BLaER1 treated with 17β-estradiol and CSF1 and Interleukin-3, amounts not matched to agents 10 nM and 100 nM (cell line): Measurements from ENCODE around the gene NPY1R.

ENCODE experiments used
- H3K27ac ChIP-seq, 11 experiments: shearing (Covaris generic); formaldehyde crosslinking; 2 replicates each; pipeline ENCODE4 v1.8.1; 2022
- H3K27me3 ChIP-seq, 11 experiments: shearing (Covaris generic); formaldehyde crosslinking; 2 replicates each; pipeline ENCODE4 v1.8.1; 2022
- H3K36me3 ChIP-seq, 11 experiments: shearing (Covaris generic); formaldehyde crosslinking; 2 replicates each; pipeline ENCODE4 v1.8.1; 2022
- H3K4me1 ChIP-seq, 10 experiments: shearing (Covaris generic); formaldehyde crosslinking; 2 replicates each; pipeline ENCODE4 v1.8.1; 2022
- H3K4me2 ChIP-seq, 11 experiments: shearing (Covaris generic); formaldehyde crosslinking; 2 replicates each; pipeline ENCODE4 v1.8.1; 2022
- H3K4me3 ChIP-seq, 10 experiments: shearing (Covaris generic); formaldehyde crosslinking; 2 replicates each; pipeline ENCODE4 v1.8.1; 2022
- H3K9ac ChIP-seq, 11 experiments: shearing (Covaris generic); formaldehyde crosslinking; 2 replicates each; pipeline ENCODE4 v1.8.1; 2022
- H3K9me3 ChIP-seq, 11 experiments: shearing (Covaris generic); formaldehyde crosslinking; replicated peaks in 1 of 11; 2 replicates each; pipeline ENCODE4 v1.8.1; 2022
- H4K20me1 ChIP-seq, 11 experiments: shearing (Covaris generic); formaldehyde crosslinking; 2 replicates each; pipeline ENCODE4 v1.8.1; 2022
- Cebpa-rat ChIP-seq, 11 experiments: shearing (Covaris generic); IDR thresholded peaks; 2 replicates each; pipeline ENCODE4 v1.8.1; 2022

Gene NPY1R

DNA sequence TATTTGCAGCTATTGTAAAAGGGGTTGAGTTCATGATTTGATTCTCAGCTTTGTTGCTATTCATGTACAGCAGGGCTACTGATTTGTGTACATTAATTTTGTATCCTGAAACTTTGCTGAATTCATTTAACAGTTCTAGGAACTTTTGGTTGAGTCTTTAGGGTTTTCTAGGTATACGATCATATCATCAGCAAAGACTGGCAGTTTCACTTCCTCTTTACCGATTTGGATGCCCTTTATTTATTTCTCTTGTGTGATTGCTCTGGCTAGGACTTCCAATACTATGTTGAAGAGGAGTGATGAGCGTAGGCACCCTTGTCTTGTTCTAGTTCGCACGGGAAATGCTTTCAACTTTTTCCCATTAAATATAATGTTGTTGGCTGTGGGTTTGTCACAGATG lies 48.1 kb downstream of the NPY1R start:
- Histone ChIP-seq H4K20me1 (no peaks in the 10 kb centered on the region), H3K9me3 (peaks cover 0 to 5% (median 0%) of the 10 kb centered on the region in 11 experiments; a peak in 4 of 22 replicates), H3K27ac (no peak overlapping the region), H3K4me3 (no peak overlapping the region), H3K27me3 (no peaks in the 10 kb centered on the region), H3K36me3 (no peaks in the 10 kb centered on the region), H3K4me2 (no peak overlapping the region), H3K4me1 (no peaks in the 10 kb centered on the region), H3K9ac (no peak overlapping the region)
- TF ChIP-seq Cebpa-rat (IDR thresholded peaks at IDR 0.05), result no peak

- Histone ChIP-seq H3K27ac (no peak overlapping the region), H3K36me3 (no peaks in the 10 kb centered on the region), H3K4me2 (no peak overlapping the region), H3K9ac (no peak overlapping the region), H3K9me3 (peaks cover 0 to 5% (median 0%) of the 10 kb centered on the region in 11 experiments; a peak in 4 of 22 replicates), H3K4me3 (no peak overlapping the region), H3K4me1 (no peaks in the 10 kb centered on the region), H4K20me1 (no peaks in the 10 kb centered on the region), H3K27me3 (no peaks in the 10 kb centered on the region)
- no peak for TF ChIP-seq Cebpa-rat (IDR thresholded peaks at IDR 0.05)
These were observed 51.5 kb downstream of the NPY1R start for GRCh38 chr4:163280703-163281519.

DNA sequence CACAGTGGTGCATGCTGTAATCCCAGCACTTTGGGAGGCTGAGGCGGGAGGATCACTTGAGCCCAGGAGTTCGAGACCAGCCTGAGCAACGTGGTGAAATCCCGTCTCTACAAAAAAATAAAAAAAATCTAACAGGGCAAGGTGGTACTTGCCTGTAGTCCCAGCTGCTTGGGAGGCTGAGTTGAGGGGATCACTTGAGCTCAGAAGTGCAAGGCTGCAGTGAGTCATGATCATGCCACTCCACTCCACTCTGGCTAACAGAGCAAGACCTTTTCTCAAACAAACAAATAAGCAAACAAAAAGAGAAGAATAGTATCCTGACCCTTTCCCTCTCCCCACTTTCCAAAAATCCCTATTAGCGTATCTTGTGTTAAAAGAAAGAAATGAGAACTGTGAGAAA lies 52.7 kb downstream of the NPY1R start:
- no peak overlapping the region for H3K4me3 ChIP-seq
- H3K4me1 ChIP-seq, result no peaks in the 10 kb centered on the region
- H4K20me1 ChIP-seq, result no peaks in the 10 kb centered on the region
- H3K9ac ChIP-seq, result no peak overlapping the region
- no peaks in the 10 kb centered on the region for H3K27me3 ChIP-seq
- no peaks in the 10 kb centered on the region for H3K36me3 ChIP-seq
- peaks cover 0 to 5% (median 0%) of the 10 kb centered on the region in 11 experiments; a peak in 4 of 22 replicates for H3K9me3 ChIP-seq
- H3K4me2 ChIP-seq, result no peak overlapping the region
- H3K27ac ChIP-seq, result no peak overlapping the region
- TF ChIP-seq Cebpa-rat (IDR thresholded peaks at IDR 0.05), result no peak

- Histone ChIP-seq H3K4me2 (no peak overlapping the region), H3K4me3 (no peak overlapping the region), H3K4me1 (peaks cover 0 to 23% (median 0%) of the 10 kb centered on the region in 10 experiments; a peak in 7 of 20 replicates), H3K9ac (no peak overlapping the region), H3K9me3 (no peaks in the 10 kb centered on the region), H4K20me1 (no peaks in the 10 kb centered on the region), H3K27ac (no peak overlapping the region), H3K36me3 (no peaks in the 10 kb centered on the region), H3K27me3 (no peaks in the 10 kb centered on the region)
- no peak for TF ChIP-seq Cebpa-rat (IDR thresholded peaks at IDR 0.05)
These were observed 57.5 kb downstream of the NPY1R start for GRCh38 chr4:163274861-163275260.
